NCI-H128 (cell line): Measurements from ENCODE around the gene CES4A.
A peak's percentile ranks its signal among the peaks of the same experiment; 100 is the strongest.

Experiments
- DNase-seq: peaks from one replicate; lab custom pipeline; 2025; ENCODE audit not compliant: unreplicated experiment; lab: John Stamatoyannopoulos, UW

The CES4A gene

GRCh38 chr16:67017810-67018488, 29.6 kb downstream of the CES4A start:
- DNase-seq: peak; percentile 80

- DNase-seq: no peak
These were observed 30.8 kb downstream of the CES4A start for GRCh38 chr16:67019171-67019570.

- no peak for DNase-seq
These were observed 32.9 kb downstream of the CES4A start for GRCh38 chr16:67021321-67021720.

GRCh38 chr16:67022531-67023214, 34.3 kb downstream of the CES4A start:
- no peak for DNase-seq

- DNase-seq: no peak
These were observed 35.3 kb downstream of the CES4A start for GRCh38 chr16:67023689-67024088.

- no peak for DNase-seq
These were observed 36.2 kb downstream of the CES4A start for GRCh38 chr16:67024384-67025209.

GRCh38 chr16:67025210-67025550, 36.8 kb downstream of the CES4A start:
- no peak for DNase-seq

GRCh38 chr16:67026570-67026969, 38.2 kb downstream of the CES4A start:
- no peak for DNase-seq

- no peak for DNase-seq
These were observed 38.7 kb downstream of the CES4A start for GRCh38 chr16:67027046-67027445.

- DNase-seq: no peak
These were observed 39.8 kb downstream of the CES4A start for GRCh38 chr16:67028167-67028695.

- peak; percentile 54 for DNase-seq
These were observed 40.4 kb downstream of the CES4A start, which contains the start of gene CBFB for GRCh38 chr16:67028696-67029253. CBFB (plus strand) TSS chr16:67029149; CDS start chr16:67029408, 259 bp downstream.

GRCh38 chr16:67029254-67030096, 41.1 kb downstream of the CES4A start:
- DNase-seq: no peak

GRCh38 chr16:67030221-67030962, 42.0 kb downstream of the CES4A start:
- DNase-seq: no peak

- no peak for DNase-seq
These were observed 46.1 kb downstream of the CES4A start for GRCh38 chr16:67034487-67034886.

GRCh38 chr16:67035364-67035763, 47.0 kb downstream of the CES4A start:
- no peak for DNase-seq

- no peak for DNase-seq
These were observed 47.9 kb downstream of the CES4A start for GRCh38 chr16:67036323-67036741.

- DNase-seq: no peak
These were observed 51.1 kb downstream of the CES4A start for GRCh38 chr16:67039260-67040020.

- no peak for DNase-seq
These were observed 51.8 kb downstream of the CES4A start for GRCh38 chr16:67040166-67040565.

GRCh38 chr16:67040906-67041305, 52.5 kb downstream of the CES4A start:
- DNase-seq: no peak
